Keratinocyte (primary cell): ENCODE data around the gene MTUS2. TPM values are rescaled to one million over a fixed set of nuclear protein-coding genes. Genes with fewer than 3 reads are reported as not detected.

ENCODE experiments used
- DNase-seq: peaks from one replicate; pipeline ENCODE4 v3.0.0-alpha.2; 2011; ENCODE audit warnings: low read depth, missing footprints, low spot score
- FAIRE-seq: peaks from 2 replicates; lab custom pipeline; 2011; peaks lifted over from hg19 to GRCh38; lab: Jason Lieb, UNC
- H2AFZ ChIP-seq: 2 replicates; pipeline ENCODE4 v1.6.0; 2012; ENCODE audit warnings: low read length, control low read depth, inconsistent platforms; ENCODE audit not compliant: control insufficient read depth
- H3K27ac ChIP-seq: 2 replicates; pipeline ENCODE4 v1.5.1; 2011; ENCODE audit warnings: low read length; ENCODE audit not compliant: control insufficient read depth, insufficient read depth
- H3K27me3 ChIP-seq: 3 replicates; pipeline ENCODE4 v1.6.0; 2011; ENCODE audit warnings: low read length; ENCODE audit not compliant: control insufficient read depth, insufficient read depth; ENCODE audit errors: extremely low read depth
- H3K36me3 ChIP-seq, 2 experiments: 2 replicates in 1 of 2; 3 replicates in 1 of 2; pipeline ENCODE4 v1.5.1; 2011; ENCODE audit warnings: low read length in 2 of 2, mild to moderate bottlenecking in 1 of 2; ENCODE audit not compliant: control insufficient read depth in 2 of 2, insufficient read depth in 2 of 2; ENCODE audit errors: extremely low read depth in 1 of 2
- H3K4me1 ChIP-seq: 3 replicates; pipeline ENCODE4 v1.5.1; 2011; ENCODE audit warnings: low read length; ENCODE audit not compliant: control insufficient read depth, insufficient read depth; ENCODE audit errors: extremely low read depth
- H3K4me2 ChIP-seq: 3 replicates; pipeline ENCODE4 v1.6.0; 2011; ENCODE audit warnings: low read depth, low read length; ENCODE audit not compliant: control insufficient read depth, insufficient read depth; ENCODE audit errors: extremely low read depth
- H3K4me3 ChIP-seq, 3 experiments: fragments of 200-600 bp in 1 of 3; sonication (generic) in 1 of 3; 2 replicates in 2 of 3; 3 replicates in 1 of 3; pipeline ENCODE4 v1.5.1; 2011 to 2016; ENCODE audit warnings: low read length in 3 of 3, mild to moderate bottlenecking in 3 of 3, control low read depth in 2 of 3, inconsistent platforms in 1 of 3, low read depth in 1 of 3, mixed read lengths in 1 of 3, mixed run types in 1 of 3, moderate library complexity in 1 of 3; ENCODE audit not compliant: control insufficient read depth in 2 of 3, insufficient read depth in 2 of 3; ENCODE audit errors: extremely low read depth in 1 of 3
- H3K79me2 ChIP-seq: 2 replicates; pipeline ENCODE4 v1.6.0; 2012; ENCODE audit warnings: low read length; ENCODE audit not compliant: control insufficient read depth, insufficient read depth
- H3K9ac ChIP-seq: 3 replicates; pipeline ENCODE4 v1.6.0; 2011; ENCODE audit warnings: low read length; ENCODE audit not compliant: control insufficient read depth, insufficient read depth; ENCODE audit errors: extremely low read depth
- H3K9me1 ChIP-seq: 3 replicates; pipeline ENCODE4 v1.6.0; 2011; ENCODE audit warnings: low read length; ENCODE audit not compliant: control insufficient read depth, insufficient read depth; ENCODE audit errors: extremely low read depth
- H3K9me3 ChIP-seq: 2 replicates; pipeline ENCODE4 v1.5.1; 2012; ENCODE audit warnings: low read depth, low read length; ENCODE audit not compliant: control insufficient read depth
- H4K20me1 ChIP-seq: 3 replicates; pipeline ENCODE4 v1.6.0; 2011; ENCODE audit warnings: low read length; ENCODE audit not compliant: control insufficient read depth, insufficient read depth; ENCODE audit errors: extremely low read depth
- CTCF ChIP-seq, 3 experiments: IDR thresholded peaks in 1 of 3; conservative IDR thresholded peaks in 1 of 3; optimal IDR thresholded peaks in 1 of 3; 2 replicates in 2 of 3; 3 replicates in 1 of 3; pipeline versions ENCODE3 to v1.5.1; 2011; ENCODE audit warnings: low read length in 3 of 3, mild to moderate bottlenecking in 3 of 3, moderate library complexity in 2 of 3, control low read depth in 1 of 3, inconsistent platforms in 1 of 3; ENCODE audit not compliant: insufficient read depth in 2 of 3; ENCODE audit errors: extremely low read depth in 1 of 3
- EZH2 ChIP-seq: IDR thresholded peaks from one replicate; pipeline ENCODE4 v1.6.1; 2012; ENCODE audit warnings: inconsistent platforms, mild to moderate bottlenecking, low read length, moderate library complexity
- dilution Hi-C: fragments of 300-500 bp; cut with MboI; formaldehyde crosslinking; loops from one replicate; pipeline ENCODE4 v1.7.0; 2020; ENCODE audit warnings: low sequenced_read_pairs; ENCODE audit not compliant: extremely low pct_ligation_motif_present
- polyA plus RNA-seq, 5 experiments: library from polyadenylated mRNA; depleted of rRNA in 3 of 5; stranded (reverse) in 3 of 5; stranded (forward) in 1 of 5; unstranded in 1 of 5; fragments of >200 nt; gene quantifications; 1 replicate in 1 of 5; 2 replicates in 3 of 5; 3 replicates in 1 of 5; pipeline versions ENCODE4 v1.2.1 to v1.2.3, GENCODE V29; 2011 to 2012; ENCODE audit warnings: missing spikeins in 2 of 5, low read depth in 1 of 5, low replicate concordance in 1 of 5

Gene MTUS2
- polyA plus RNA-seq, 1 donor (not counting 4 experiments of a cell fraction or from before 2014, with no cell fraction given) = 0.17 TPM

DNA sequence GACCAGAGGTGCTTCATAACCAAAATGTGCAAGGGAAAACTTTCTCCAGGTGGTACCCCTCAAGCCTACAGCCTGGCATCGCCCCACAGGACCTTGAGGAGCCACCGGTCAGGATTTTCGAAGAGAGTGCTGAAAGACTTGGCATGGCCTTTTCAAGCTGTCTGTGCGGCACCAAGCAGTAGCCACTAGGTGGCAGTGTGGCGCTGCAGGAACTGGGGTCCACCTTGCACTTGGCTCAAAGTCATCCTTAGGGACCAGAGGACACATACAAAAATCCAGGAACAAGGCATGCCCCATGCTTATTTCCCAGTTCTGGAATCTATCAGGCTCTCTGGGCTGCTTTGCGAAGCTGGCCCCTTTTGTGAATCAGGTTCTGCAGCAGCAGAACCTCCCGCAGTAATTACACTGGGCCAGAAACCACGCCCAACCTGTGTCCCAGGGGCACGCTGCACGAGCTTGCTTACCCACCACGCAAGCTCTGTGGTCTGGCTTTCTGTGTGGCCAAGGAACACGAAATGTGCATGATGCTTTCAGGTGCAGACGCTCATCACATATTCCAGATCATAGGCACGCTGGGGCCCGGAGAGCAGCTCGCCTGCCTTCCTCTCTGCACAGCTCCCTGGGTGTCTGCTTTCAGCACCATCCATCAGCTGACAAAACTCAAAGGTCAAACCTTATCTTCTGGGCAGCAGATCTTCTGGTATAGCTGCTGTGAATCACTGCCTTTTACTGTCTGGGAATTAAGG lies 688.2 kb downstream of the MTUS2 start:
- Histone ChIP-seq H3K9me3 (no peaks in the 10 kb centered on the region), H3K4me3 (no peak overlapping the region), H3K9me1 (no peaks in the 10 kb centered on the region), H3K27ac (no peak overlapping the region), H3K4me1 (no peaks in the 10 kb centered on the region), H3K27me3 (peaks cover 8% of the 10 kb centered on the region), H4K20me1 (no peaks in the 10 kb centered on the region), H3K36me3 (peaks cover 17 to 31% of the 10 kb centered on the region in 2 experiments), H3K79me2 (no peaks in the 10 kb centered on the region), H3K4me2 (no peak overlapping the region), H3K9ac (no peak overlapping the region), H2AFZ (no peak overlapping the region)
- peak; percentile 28 for DNase-seq
- dilution Hi-C loops = no loop called here
- peak; percentile 62 for FAIRE-seq
- TF ChIP-seq EZH2 (no peak), CTCF (optimal IDR thresholded peaks at IDR 0.05 in 1 of 3, IDR thresholded peaks at IDR 0.05 in 1 of 3, conservative IDR thresholded peaks at IDR 0.05 in 1 of 3; ENCODE audit: extremely low read depth in 1 of 3, insufficient read depth in 2 of 3, low read length in 3 of 3) (peak in 2 of 3 experiments; percentile 90 to 98)

GRCh38 chr13:29508876-29509252 lies 688.7 kb downstream of the MTUS2 start:
- H3K4me2 ChIP-seq = no peak overlapping the region
- no peaks in the 10 kb centered on the region for H3K4me1 ChIP-seq
- FAIRE-seq (no peak), DNase-seq (no peak)
- dilution Hi-C loops = no loop called here
- TF ChIP-seq EZH2 = no peak
- H3K27me3 ChIP-seq = peaks cover 8% of the 10 kb centered on the region
- H3K36me3 ChIP-seq = peaks cover 23 to 37% of the 10 kb centered on the region in 2 experiments
- no peaks in the 10 kb centered on the region for H3K9me1 ChIP-seq
- H3K79me2 ChIP-seq = no peaks in the 10 kb centered on the region
- H3K9ac ChIP-seq = no peak overlapping the region
- H2AFZ ChIP-seq = no peak overlapping the region
- H4K20me1 ChIP-seq = no peaks in the 10 kb centered on the region
- H3K27ac ChIP-seq = no peak overlapping the region
- no peaks in the 10 kb centered on the region for H3K9me3 ChIP-seq
- H3K4me3 ChIP-seq = no peak overlapping the region
